Activated naive CD4-positive, alpha-beta T cell treated with anti-CD3 and anti-CD28 coated beads, Interleukin-2, amount 10 ng/mL, durations not matched to agents 7 days and 5 days (primary cell): ENCODE measurements around the gene MRPS16.

ENCODE experiments used
- CTCF ChIA-PET: fragments of 350-600 bp; sonication (Branson Sonifier 250); formaldehyde crosslinking; loops from one replicate; lab custom pipeline; 2021; ENCODE audit warnings: antibody characterized with exemption; lab: Charles Lee
- DNase-seq: peaks from one replicate; pipeline ENCODE4 v3.0.0-alpha.2; 2020
- H3K27ac Mint-ChIP-seq: one replicate; pipeline ENCODE4 v1.8.0; 2021; ENCODE audit warnings: mild to moderate bottlenecking, moderate library complexity, mixed read lengths
- H3K27me3 Mint-ChIP-seq: one replicate; pipeline ENCODE4 v1.8.0; 2021; ENCODE audit warnings: mild to moderate bottlenecking, mixed read lengths
- H3K36me3 Mint-ChIP-seq: one replicate; pipeline ENCODE4 v1.8.0; 2021; ENCODE audit warnings: mixed read lengths
- H3K4me1 Mint-ChIP-seq: one replicate; pipeline ENCODE4 v1.8.0; 2021; ENCODE audit warnings: mixed read lengths
- H3K4me3 Mint-ChIP-seq: one replicate; pipeline ENCODE4 v1.8.0; 2021; ENCODE audit warnings: mild to moderate bottlenecking, moderate library complexity, mixed read lengths
- H3K9me3 Mint-ChIP-seq: one replicate; pipeline ENCODE4 v1.8.0; 2021; ENCODE audit warnings: mixed read lengths

MRPS16 gene

GRCh38 chr10:73226663-73227062 is 25.8 kb downstream of the MRPS16 start:
- H3K27me3 Mint-ChIP-seq: no peaks in the 10 kb centered on the region
- DNase-seq: no peak
- CTCF ChIA-PET: interaction anchor here (1.0 kb wide), 1 partner anchor 12 kb away, joined by 3 read pairs; no protein-coding TSS in a partner anchor
- H3K9me3 Mint-ChIP-seq: no peaks in the 10 kb centered on the region
- H3K4me1 Mint-ChIP-seq: no peaks in the 10 kb centered on the region
- H3K27ac Mint-ChIP-seq: no peak overlapping the region
- peaks cover 14% of the 10 kb centered on the region for H3K36me3 Mint-ChIP-seq
- H3K4me3 Mint-ChIP-seq: no peak overlapping the region

GRCh38 chr10:73225518-73225917 is 26.9 kb downstream of the MRPS16 start:
- Mint-ChIP-seq H3K27me3 (no peaks in the 10 kb centered on the region), H3K9me3 (no peaks in the 10 kb centered on the region), H3K4me3 (no peak overlapping the region), H3K4me1 (no peaks in the 10 kb centered on the region), H3K27ac (no peak overlapping the region), H3K36me3 (peaks cover 8% of the 10 kb centered on the region)
- no peak for DNase-seq
- CTCF ChIA-PET: no interaction called here

- Mint-ChIP-seq H3K4me3 (no peak overlapping the region), H3K9me3 (no peaks in the 10 kb centered on the region), H3K27ac (no peak overlapping the region), H3K4me1 (no peaks in the 10 kb centered on the region), H3K27me3 (no peaks in the 10 kb centered on the region), H3K36me3 (peaks cover 14% of the 10 kb centered on the region)
- CTCF ChIA-PET: no interaction called here
- no peak for DNase-seq
These were observed 31.5 kb downstream of the MRPS16 start for GRCh38 chr10:73220989-73221388.

GRCh38 chr10:73219384-73219783 is 33.1 kb downstream of the MRPS16 start:
- H3K4me1 Mint-ChIP-seq: no peaks in the 10 kb centered on the region
- CTCF ChIA-PET: interaction anchor here (0.6 to 0.9 kb wide), 3 partner anchors 10 to 15 kb away, joined by 3 read pairs; no protein-coding TSS in a partner anchor
- H3K27me3 Mint-ChIP-seq: no peaks in the 10 kb centered on the region
- H3K36me3 Mint-ChIP-seq: peaks cover 21% of the 10 kb centered on the region
- DNase-seq: no peak
- H3K9me3 Mint-ChIP-seq: no peaks in the 10 kb centered on the region
- H3K4me3 Mint-ChIP-seq: no peak overlapping the region
- no peak overlapping the region for H3K27ac Mint-ChIP-seq

GRCh38 chr10:73218431-73219191 is 33.8 kb downstream of the MRPS16 start:
- H3K4me1 Mint-ChIP-seq: no peaks in the 10 kb centered on the region
- no peak for DNase-seq
- no peaks in the 10 kb centered on the region for H3K27me3 Mint-ChIP-seq
- H3K36me3 Mint-ChIP-seq: peaks cover 23% of the 10 kb centered on the region
- no peak overlapping the region for H3K4me3 Mint-ChIP-seq
- H3K9me3 Mint-ChIP-seq: no peaks in the 10 kb centered on the region
- CTCF ChIA-PET: interaction anchor here (0.9 kb wide), 1 partner anchor 11 kb away, joined by 3 read pairs; no protein-coding TSS in a partner anchor
- no peak overlapping the region for H3K27ac Mint-ChIP-seq

GRCh38 chr10:73217628-73218027 is 34.8 kb downstream of the MRPS16 start:
- Mint-ChIP-seq H3K27ac (no peak overlapping the region), H3K4me3 (no peak overlapping the region), H3K9me3 (no peaks in the 10 kb centered on the region), H3K4me1 (no peaks in the 10 kb centered on the region), H3K27me3 (no peaks in the 10 kb centered on the region), H3K36me3 (peaks cover 23% of the 10 kb centered on the region)
- no peak for DNase-seq
- CTCF ChIA-PET: interaction anchor here (0.6 to 1.0 kb wide), 2 partner anchors 46 to 524 kb away, joined by 3 read pairs; no protein-coding TSS in a partner anchor

- H3K9me3 Mint-ChIP-seq: no peaks in the 10 kb centered on the region
- CTCF ChIA-PET: no interaction called here
- H3K36me3 Mint-ChIP-seq: peaks cover 23% of the 10 kb centered on the region
- no peak overlapping the region for H3K4me3 Mint-ChIP-seq
- H3K27me3 Mint-ChIP-seq: no peaks in the 10 kb centered on the region
- no peaks in the 10 kb centered on the region for H3K4me1 Mint-ChIP-seq
- no peak overlapping the region for H3K27ac Mint-ChIP-seq
- DNase-seq: no peak
These were observed 36.7 kb downstream of the MRPS16 start for GRCh38 chr10:73215749-73216148.

GRCh38 chr10:73211106-73211811 is 41.2 kb downstream of the MRPS16 start:
- CTCF ChIA-PET: no interaction called here

GRCh38 chr10:73210395-73211105 is 41.9 kb downstream of the MRPS16 start:
- H3K27me3 Mint-ChIP-seq: no peaks in the 10 kb centered on the region
- H3K4me3 Mint-ChIP-seq: no peak overlapping the region
- no peaks in the 10 kb centered on the region for H3K4me1 Mint-ChIP-seq
- no peak for DNase-seq
- no peaks in the 10 kb centered on the region for H3K9me3 Mint-ChIP-seq
- H3K36me3 Mint-ChIP-seq: peaks cover 5% of the 10 kb centered on the region
- CTCF ChIA-PET: no interaction called here
- H3K27ac Mint-ChIP-seq: no peak overlapping the region

More at GRCh38 chr10:73211106-73211811, 41.2 kb downstream of the MRPS16 start:
- no peak overlapping the region for H3K4me3 Mint-ChIP-seq
- H3K9me3 Mint-ChIP-seq: no peaks in the 10 kb centered on the region
- H3K27ac Mint-ChIP-seq: no peak overlapping the region
- H3K36me3 Mint-ChIP-seq: peaks cover 10% of the 10 kb centered on the region
- no peaks in the 10 kb centered on the region for H3K27me3 Mint-ChIP-seq
- no peak for DNase-seq
- H3K4me1 Mint-ChIP-seq: no peaks in the 10 kb centered on the region

- no peaks in the 10 kb centered on the region for H3K9me3 Mint-ChIP-seq
- H3K4me3 Mint-ChIP-seq: no peak overlapping the region
- peaks cover 5% of the 10 kb centered on the region for H3K36me3 Mint-ChIP-seq
- H3K27me3 Mint-ChIP-seq: no peaks in the 10 kb centered on the region
- no peak for DNase-seq
- no peaks in the 10 kb centered on the region for H3K4me1 Mint-ChIP-seq
- CTCF ChIA-PET: interaction anchor here (1.1 kb wide), 1 partner anchor 10 kb away, joined by 3 read pairs; no protein-coding TSS in a partner anchor
- no peak overlapping the region for H3K27ac Mint-ChIP-seq
These were observed 42.7 kb downstream of the MRPS16 start for GRCh38 chr10:73209705-73210104.

GRCh38 chr10:73207883-73208282 is 44.6 kb downstream of the MRPS16 start:
- H3K4me3 Mint-ChIP-seq: no peak overlapping the region
- no peak overlapping the region for H3K27ac Mint-ChIP-seq
- no peaks in the 10 kb centered on the region for H3K36me3 Mint-ChIP-seq
- no peak for DNase-seq
- H3K4me1 Mint-ChIP-seq: no peaks in the 10 kb centered on the region
- H3K9me3 Mint-ChIP-seq: no peaks in the 10 kb centered on the region
- H3K27me3 Mint-ChIP-seq: no peaks in the 10 kb centered on the region
- CTCF ChIA-PET: no interaction called here

GRCh38 chr10:73206385-73206784 is 46.1 kb downstream of the MRPS16 start:
- DNase-seq: no peak
- Mint-ChIP-seq H3K27ac (no peak overlapping the region), H3K4me1 (no peaks in the 10 kb centered on the region), H3K4me3 (no peak overlapping the region), H3K9me3 (no peaks in the 10 kb centered on the region), H3K27me3 (no peaks in the 10 kb centered on the region), H3K36me3 (no peaks in the 10 kb centered on the region)
- CTCF ChIA-PET: no interaction called here

GRCh38 chr10:73205890-73206289 is 46.6 kb downstream of the MRPS16 start:
- DNase-seq: no peak
- no peaks in the 10 kb centered on the region for H3K36me3 Mint-ChIP-seq
- CTCF ChIA-PET: no interaction called here
- H3K4me1 Mint-ChIP-seq: no peaks in the 10 kb centered on the region
- no peaks in the 10 kb centered on the region for H3K27me3 Mint-ChIP-seq
- H3K27ac Mint-ChIP-seq: no peak overlapping the region
- no peaks in the 10 kb centered on the region for H3K9me3 Mint-ChIP-seq
- H3K4me3 Mint-ChIP-seq: no peak overlapping the region

- H3K9me3 Mint-ChIP-seq: no peaks in the 10 kb centered on the region
- no peaks in the 10 kb centered on the region for H3K4me1 Mint-ChIP-seq
- no peaks in the 10 kb centered on the region for H3K27me3 Mint-ChIP-seq
- CTCF ChIA-PET: no interaction called here
- H3K4me3 Mint-ChIP-seq: no peak overlapping the region
- no peak for DNase-seq
- H3K27ac Mint-ChIP-seq: no peak overlapping the region
- H3K36me3 Mint-ChIP-seq: no peaks in the 10 kb centered on the region
These were observed 47.4 kb downstream of the MRPS16 start for GRCh38 chr10:73205081-73205480.
